Esophagus mucosa (tissue), 1 donor: Measurements from ENCODE around the gene GFRA3. TPM values are rescaled to one million over a fixed set of nuclear protein-coding genes. Genes with fewer than 3 reads are reported as not detected.

ENCODE experiments used
- total RNA-seq: library from RNA; stranded (reverse); gene quantifications from one replicate; pipeline ENCODE4 v1.2.4, GENCODE V29; 2023
- donor health status: DM: yes; HTN: yes; CAD: no.

GFRA3 gene
- total RNA-seq, 1 donor from 2014 or later, result not detected

Other genes starting within 250 kb of the GFRA3 start
- gene FAM13B, start 241.5 kb downstream of the GFRA3 start, total RNA-seq, result 14.5 TPM
- not detected for gene WNT8A, start 190.6 kb downstream of the GFRA3 start, total RNA-seq
- 0.44 TPM for gene NME5, start 135.2 kb downstream of the GFRA3 start, total RNA-seq
- gene BRD8, start 96.0 kb downstream of the GFRA3 start, total RNA-seq, result 25.7 TPM
- gene KIF20A, start 95.5 kb downstream of the GFRA3 start, total RNA-seq, result 21.2 TPM
- 20.6 TPM for gene CDC23, start 61.3 kb downstream of the GFRA3 start, total RNA-seq
- gene CDC25C, start 57.2 kb upstream of the GFRA3 start, total RNA-seq, result 2.7 TPM
- 12.6 TPM for gene FAM53C, start 63.6 kb upstream of the GFRA3 start, total RNA-seq
- gene KDM3B, start 78.1 kb upstream of the GFRA3 start, total RNA-seq, result 32.1 TPM
- 0.36 TPM for gene REEP2, start 164.4 kb upstream of the GFRA3 start, total RNA-seq
- gene EGR1, start 190.9 kb upstream of the GFRA3 start, total RNA-seq, result 35.1 TPM